CD14-positive monocyte (primary cell): Measurements from ENCODE around the gene PLXNA2. TPM values are rescaled to one million over a fixed set of nuclear protein-coding genes. Genes with fewer than 3 reads are reported as not detected.

Experiments used
- DNase-seq, 3 donors: peaks; one replicate each; pipeline ENCODE4 v3.0.0-alpha.2; 2011 to 2022
- H2AFZ ChIP-seq: 2 replicates; pipeline ENCODE4 v1.6.0; 2012; ENCODE audit warnings: mild to moderate bottlenecking, low read depth, low read length, inconsistent platforms; ENCODE audit not compliant: insufficient read depth, poor library complexity, severe bottlenecking
- H3K27ac ChIP-seq, 2 donors: 1 replicate in 1 of 2; 2 replicates in 1 of 2; pipeline ENCODE4 v1.5.1; 2012 to 2013; ENCODE audit warnings: low read length in 2 of 2, control low read depth in 1 of 2, inconsistent platforms in 1 of 2, low read depth in 1 of 2, mild to moderate bottlenecking in 1 of 2
- H3K27me3 ChIP-seq, 2 donors: one replicate each; pipeline versions ENCODE4 v1.6.0 to v1.6.1; 2011 to 2013; ENCODE audit warnings: low read length in 2 of 2; ENCODE audit not compliant: control insufficient read depth in 2 of 2, insufficient read depth in 2 of 2
- H3K36me3 ChIP-seq, 2 donors: replicated peaks in 1 of 2; 1 replicate in 1 of 2; 2 replicates in 1 of 2; pipeline versions ENCODE4 v1.5.1 to v1.6.1; 2012 to 2013; ENCODE audit warnings: low read length in 2 of 2, control low read depth in 1 of 2, inconsistent platforms in 1 of 2, mild to moderate bottlenecking in 1 of 2; ENCODE audit not compliant: insufficient read depth in 2 of 2, control insufficient read depth in 1 of 2
- H3K4me1 ChIP-seq, 2 donors: 1 replicate in 1 of 2; 2 replicates in 1 of 2; pipeline versions ENCODE4 v1.5.1 to v1.6.1; 2012 to 2013; ENCODE audit warnings: low read length in 2 of 2, control low read depth in 1 of 2, inconsistent platforms in 1 of 2, mild to moderate bottlenecking in 1 of 2, moderate library complexity in 1 of 2; ENCODE audit not compliant: insufficient read depth in 2 of 2, control insufficient read depth in 1 of 2
- H3K4me2 ChIP-seq: replicated peaks from 2 replicates; pipeline ENCODE3; 2012; ENCODE audit warnings: low read length, moderate library complexity, mild to moderate bottlenecking; ENCODE audit not compliant: poor library complexity, severe bottlenecking; ENCODE audit errors: extremely low read depth
- H3K4me3 ChIP-seq, 3 experiments: fragments of 200-600 bp in 1 of 3; sonication (generic) in 1 of 3; replicated peaks in 1 of 3; 1 replicate in 2 of 3; 2 replicates in 1 of 3; pipeline ENCODE4 v1.5.1; 2011 to 2013; ENCODE audit warnings: low read length in 3 of 3, mild to moderate bottlenecking in 3 of 3, control low read depth in 2 of 3, low read depth in 2 of 3, inconsistent platforms in 1 of 3, moderate library complexity in 1 of 3
- H3K79me2 ChIP-seq: 2 replicates; pipeline ENCODE4 v1.6.0; 2012; ENCODE audit warnings: mild to moderate bottlenecking, control low read depth, inconsistent platforms, low read length, moderate library complexity; ENCODE audit not compliant: insufficient read depth
- H3K9ac ChIP-seq: 2 replicates; pipeline ENCODE4 v1.6.0; 2017; ENCODE audit warnings: low read length, mild to moderate bottlenecking; ENCODE audit not compliant: insufficient read depth, poor library complexity, severe bottlenecking
- H3K9me3 ChIP-seq, 2 donors: replicated peaks in 1 of 2; 1 replicate in 1 of 2; 2 replicates in 1 of 2; pipeline versions ENCODE4 v1.5.1 to v1.6.1; 2012 to 2013; ENCODE audit warnings: low read length in 2 of 2, control low read depth in 1 of 2; ENCODE audit not compliant: control insufficient read depth in 1 of 2, insufficient read depth in 1 of 2
- H4K20me1 ChIP-seq: 2 replicates; pipeline ENCODE4 v1.6.0; 2012; ENCODE audit warnings: mild to moderate bottlenecking, low read length, control low read depth, moderate library complexity; ENCODE audit not compliant: insufficient read depth
- H3K27ac Mint-ChIP-seq, 7 donors: one replicate each; pipeline ENCODE4 v1.8.0; 2020; ENCODE audit warnings: mild to moderate bottlenecking in 7 of 7, mixed read lengths in 7 of 7, moderate library complexity in 6 of 7, inconsistent platforms in 2 of 7
- H3K27me3 Mint-ChIP-seq, 3 donors: one replicate each; pipeline ENCODE4 v1.8.0; 2021 to 2022; ENCODE audit warnings: low read depth in 3 of 3, mild to moderate bottlenecking in 3 of 3, mixed read lengths in 3 of 3, moderate library complexity in 3 of 3, inconsistent platforms in 1 of 3
- H3K36me3 Mint-ChIP-seq, 2 donors: one replicate each; pipeline ENCODE4 v1.8.0; 2020; ENCODE audit warnings: mixed read lengths in 2 of 2, inconsistent platforms in 1 of 2, mild to moderate bottlenecking in 1 of 2
- H3K4me1 Mint-ChIP-seq: one replicate; pipeline ENCODE4 v1.8.0; 2020; ENCODE audit warnings: mild to moderate bottlenecking, mixed read lengths
- H3K4me3 Mint-ChIP-seq, 2 donors: one replicate each; pipeline ENCODE4 v1.8.0; 2020; ENCODE audit warnings: mild to moderate bottlenecking in 2 of 2, mixed read lengths in 2 of 2, moderate library complexity in 1 of 2
- H3K9me3 Mint-ChIP-seq, 7 donors: one replicate each; pipeline ENCODE4 v1.8.0; 2020 to 2022; ENCODE audit warnings: mixed read lengths in 7 of 7, mild to moderate bottlenecking in 6 of 7, moderate library complexity in 6 of 7, inconsistent platforms in 2 of 7
- CTCF ChIP-seq: fragments of 200-600 bp; IDR thresholded peaks from one replicate; pipeline ENCODE4 v1.8.0; 2022; ENCODE audit warnings: antibody characterized with exemption, mild to moderate bottlenecking
- WGBS: methylation state at CpG from one replicate; pipeline ENCODE4 v1.1.5; 2013; ENCODE audit warnings: missing lambda C conversion rate; ENCODE audit not compliant: insufficient coverage; 5-methylcytosine and 5-hydroxymethylcytosine counted together
- intact Hi-C, 2 donors: fragments of 100-400 bp; cut with micrococcal nuclease; formaldehyde crosslinking; loops; one replicate each; pipeline versions ENCODE4 v1.15.0 to v1.15.1; 2023
- polyA plus RNA-seq, 3 donors: library from polyadenylated mRNA; depleted of rRNA in 1 of 3; unstranded in 2 of 3; stranded (reverse) in 1 of 3; fragments of 300-500 nt in 2 of 3; fragments of >200 nt in 1 of 3; fragmentation: Illumina TruSeq in 2 of 3; gene quantifications; 1 replicate in 2 of 3; 2 replicates in 1 of 3; pipeline ENCODE4 v1.2.3, GENCODE V29; 2012 to 2021

PLXNA2 gene
- polyA plus RNA-seq, 3 donors: 0.75 to 2.1 (median 1.1) TPM

GRCh38 chr1:208169081-208169879, 74.9 kb downstream of the PLXNA2 start:
- Mint-ChIP-seq H3K4me1 (peaks cover 3% of the 10 kb centered on the region), H3K36me3 (no peaks in the 10 kb centered on the region), H3K27me3 (peaks cover 6 to 15% (median 13%) of the 10 kb centered on the region in 3 donors), H3K27ac (no peak overlapping the region), H3K4me3 (no peak overlapping the region), H3K9me3 (no peaks in the 10 kb centered on the region)
- H3K27ac ChIP-seq: no peak overlapping the region
- no peak overlapping the region for H2AFZ ChIP-seq
- no peaks in the 10 kb centered on the region for H3K9me3 ChIP-seq
- H3K4me1 ChIP-seq: no peaks in the 10 kb centered on the region
- no peak overlapping the region for H3K4me2 ChIP-seq
- no peaks in the 10 kb centered on the region for H3K36me3 ChIP-seq
- no peak for TF ChIP-seq CTCF
- no peak for DNase-seq
- H4K20me1 ChIP-seq: no peaks in the 10 kb centered on the region
- no peak overlapping the region for H3K4me3 ChIP-seq
- no peak overlapping the region for H3K9ac ChIP-seq
- 80% methylated on average over 7 of the region's 8 CpGs for WGBS
- no peaks in the 10 kb centered on the region for H3K79me2 ChIP-seq
- intact Hi-C loops: no loop called here
- H3K27me3 ChIP-seq: peaks cover 0 to 9% of the 10 kb centered on the region in 2 donors

GRCh38 chr1:208167261-208167869, 76.8 kb downstream of the PLXNA2 start:
- H3K27me3 Mint-ChIP-seq: peaks cover 13 to 28% (median 21%) of the 10 kb centered on the region in 3 donors
- Histone ChIP-seq H3K27me3 (peaks cover 3 to 20% of the 10 kb centered on the region in 2 donors), H3K36me3 (no peaks in the 10 kb centered on the region), H3K9ac (no peak overlapping the region), H3K4me1 (no peaks in the 10 kb centered on the region), H3K79me2 (no peaks in the 10 kb centered on the region), H4K20me1 (no peaks in the 10 kb centered on the region), H3K4me3 (no peak overlapping the region), H3K27ac (no peak overlapping the region), H3K4me2 (no peak overlapping the region), H3K9me3 (no peaks in the 10 kb centered on the region), H2AFZ (no peak overlapping the region)
- no peaks in the 10 kb centered on the region for H3K36me3 Mint-ChIP-seq
- H3K4me3 Mint-ChIP-seq: no peak overlapping the region
- H3K4me1 Mint-ChIP-seq: peaks cover 3% of the 10 kb centered on the region
- WGBS: 89% methylated on average over 1 of the region's 11 CpGs
- H3K9me3 Mint-ChIP-seq: no peaks in the 10 kb centered on the region
- DNase-seq: no peak
- TF ChIP-seq CTCF: no peak
- H3K27ac Mint-ChIP-seq: no peak overlapping the region
- intact Hi-C loops: no loop called here
